Ishikawa (cell line): ENCODE measurements around the gene LYZL1.

Experiments
- CEBPB ChIP-seq: IDR thresholded peaks from 2 replicates; pipeline ENCODE4 v1.6.1; 2012
- CREB1 ChIP-seq: IDR thresholded peaks from 2 replicates; pipeline ENCODE4 v1.6.1; 2012; ENCODE audit warnings: low read depth
- EP300 ChIP-seq: IDR thresholded peaks from 2 replicates; pipeline ENCODE4 v1.6.1; 2012; ENCODE audit warnings: borderline replicate concordance
- TAF1 ChIP-seq: IDR thresholded peaks from 2 replicates; pipeline ENCODE4 v1.6.1; 2012; ENCODE audit warnings: low read depth, mild to moderate bottlenecking
- ZBTB7A ChIP-seq: IDR thresholded peaks from 2 replicates; pipeline ENCODE4 v1.6.1; 2012; ENCODE audit warnings: low read depth
- TF ChIP-seq, protein P1 (sequence below): IDR thresholded peaks from 2 replicates; pipeline ENCODE4 v1.6.1; 2012
- TF ChIP-seq, protein P2 (sequence below): IDR thresholded peaks from 2 replicates; pipeline ENCODE4 v1.6.1; 2012

DNA sequence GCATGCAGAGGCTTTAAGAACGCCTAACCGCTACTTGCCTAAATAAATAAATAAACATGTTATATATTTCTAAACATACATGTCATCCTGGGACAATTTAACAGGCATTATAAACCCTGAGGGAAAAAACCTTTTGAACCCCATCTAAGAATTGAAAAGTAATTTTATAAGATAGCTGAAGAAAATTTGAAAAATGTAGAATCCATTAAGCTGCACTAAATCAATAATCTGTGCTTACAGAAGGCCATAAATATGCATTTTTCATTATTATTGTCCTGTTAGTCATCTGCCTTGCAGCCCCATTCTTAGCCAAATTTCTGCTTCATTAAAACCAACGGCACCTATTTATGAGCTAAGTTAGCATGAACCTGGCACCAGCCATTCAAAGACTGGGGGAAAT lies 24.2 kb downstream of the LYZL1 start:
- no peak for TF ChIP-seq TAF1
- TF ChIP-seq, protein P1, sequence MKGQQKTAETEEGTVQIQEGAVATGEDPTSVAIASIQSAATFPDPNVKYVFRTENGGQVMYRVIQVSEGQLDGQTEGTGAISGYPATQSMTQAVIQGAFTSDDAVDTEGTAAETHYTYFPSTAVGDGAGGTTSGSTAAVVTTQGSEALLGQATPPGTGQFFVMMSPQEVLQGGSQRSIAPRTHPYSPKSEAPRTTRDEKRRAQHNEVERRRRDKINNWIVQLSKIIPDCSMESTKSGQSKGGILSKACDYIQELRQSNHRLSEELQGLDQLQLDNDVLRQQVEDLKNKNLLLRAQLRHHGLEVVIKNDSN: no peak
- no peak for TF ChIP-seq ZBTB7A
- TF ChIP-seq, protein P2, sequence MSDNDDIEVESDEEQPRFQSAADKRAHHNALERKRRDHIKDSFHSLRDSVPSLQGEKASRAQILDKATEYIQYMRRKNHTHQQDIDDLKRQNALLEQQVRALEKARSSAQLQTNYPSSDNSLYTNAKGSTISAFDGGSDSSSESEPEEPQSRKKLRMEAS: no peak
- no peak for TF ChIP-seq EP300
- TF ChIP-seq CREB1: no peak
- TF ChIP-seq CEBPB: no peak
